ENCODE results near the gene NCK2. TPM values are rescaled to one million over a fixed set of nuclear protein-coding genes. Genes with fewer than 3 reads are reported as not detected.
A peak's percentile ranks its signal among the peaks of the same experiment; 100 is the strongest.

Gene NCK2
- total and polyA plus RNA-seq, 2 experiments from 2014 or later: 72.6 to 100 TPM

DNA sequence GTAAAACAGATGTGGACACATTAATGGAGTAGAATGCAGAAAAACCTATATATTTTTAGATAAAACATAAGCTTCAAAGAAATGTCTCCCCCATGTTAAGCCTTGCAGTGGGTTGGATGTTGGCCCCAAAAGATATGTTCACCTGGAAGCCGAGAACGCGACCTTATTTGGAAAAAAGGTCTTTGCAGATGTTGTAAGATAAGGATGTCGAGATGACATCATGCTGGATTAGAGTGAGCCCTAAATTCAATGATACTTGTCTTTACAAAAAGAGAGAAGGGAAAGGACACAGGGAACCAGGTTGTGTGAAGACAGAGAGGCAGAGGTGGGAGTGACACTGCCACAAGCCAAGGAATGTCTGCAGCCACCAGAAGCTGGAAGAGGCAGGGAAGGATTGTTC lies 3.1 kb upstream of the NCK2 start:
- TF ChIP-seq EZH2 (IDR thresholded peaks at IDR 0.05; ENCODE audit: borderline replicate concordance): no peak
- no peak for TF ChIP-seq CTCF (IDR thresholded peaks at IDR 0.05; ENCODE audit: poor library complexity)
- TF ChIP-seq EZH2phosphoT487 (IDR thresholded peaks at IDR 0.05; ENCODE audit: low read depth, severe bottlenecking, unreplicated experiment): no peak
- DNase-seq (ENCODE audit: low spot score): no peak
- 96% methylated on average over 4 of the region's 4 CpGs for WGBS (ENCODE audit: low lambda C conversion rate, missing lambda C conversion rate)

GRCh38 chr2:105744091-105744908 lies 412 bp upstream of the NCK2 start:
- Histone ChIP-seq H3K4me3 (peak overlapping the region; percentile 87), H3K79me2 (peaks cover 43% of the 10 kb centered on the region), H3K27ac (peak overlapping the region; percentile 98), H3K36me3 (replicated peaks; ENCODE audit: insufficient read depth, low read depth) (no peaks in the 10 kb centered on the region), H3K4me2 (peak overlapping the region; percentile 90), H4K20me1 (ENCODE audit: insufficient read depth, poor library complexity, severe bottlenecking) (peaks cover 36% of the 10 kb centered on the region), H3K27me3 (no peaks in the 10 kb centered on the region), H3K4me1 (ENCODE audit: insufficient read depth) (peaks cover 28% of the 10 kb centered on the region), H3K9me2 (replicated peaks; ENCODE audit: insufficient read depth) (no peaks in the 10 kb centered on the region), H3K9me3 (ENCODE audit: low read depth) (no peaks in the 10 kb centered on the region), H2AFZ (peak overlapping the region; percentile 53)
- DNase-seq (ENCODE audit: low spot score): peak; percentile 89
- WGBS (ENCODE audit: low lambda C conversion rate, missing lambda C conversion rate): 6% methylated on average over 29 of the region's 75 CpGs
- TF ChIP-seq EZH2phosphoT487 (IDR thresholded peaks at IDR 0.05; ENCODE audit: low read depth, severe bottlenecking, unreplicated experiment) (no peak), EZH2 (IDR thresholded peaks at IDR 0.05; ENCODE audit: borderline replicate concordance) (no peak), CTCF (IDR thresholded peaks at IDR 0.05; ENCODE audit: poor library complexity) (no peak)

More for the DNA sequence above, 3.1 kb upstream of the NCK2 start:
- Histone ChIP-seq H3K4me3 (no peak overlapping the region), H3K79me2 (peaks cover 16% of the 10 kb centered on the region), H3K9me2 (replicated peaks; ENCODE audit: insufficient read depth) (no peaks in the 10 kb centered on the region), H2AFZ (no peak overlapping the region), H3K9me3 (ENCODE audit: low read depth) (no peaks in the 10 kb centered on the region), H4K20me1 (ENCODE audit: insufficient read depth, poor library complexity, severe bottlenecking) (peaks cover 11% of the 10 kb centered on the region), H3K4me2 (no peak overlapping the region), H3K27ac (no peak overlapping the region), H3K4me1 (ENCODE audit: insufficient read depth) (peaks cover 10% of the 10 kb centered on the region), H3K36me3 (replicated peaks; ENCODE audit: insufficient read depth, low read depth) (no peaks in the 10 kb centered on the region), H3K27me3 (no peaks in the 10 kb centered on the region)

- TF ChIP-seq EZH2phosphoT487 (IDR thresholded peaks at IDR 0.05; ENCODE audit: low read depth, severe bottlenecking, unreplicated experiment) (no peak), CTCF (IDR thresholded peaks at IDR 0.05; ENCODE audit: poor library complexity) (no peak), EZH2 (IDR thresholded peaks at IDR 0.05; ENCODE audit: borderline replicate concordance) (no peak)
- peak; percentile 86 for DNase-seq (ENCODE audit: low spot score)
- Histone ChIP-seq H3K27ac (peak overlapping the region; percentile 96), H3K9me2 (replicated peaks; ENCODE audit: insufficient read depth) (no peaks in the 10 kb centered on the region), H2AFZ (no peak overlapping the region), H3K4me1 (ENCODE audit: insufficient read depth) (peaks cover 28% of the 10 kb centered on the region), H3K79me2 (peaks cover 64% of the 10 kb centered on the region), H3K4me2 (peak overlapping the region; percentile 90), H4K20me1 (ENCODE audit: insufficient read depth, poor library complexity, severe bottlenecking) (peaks cover 54% of the 10 kb centered on the region), H3K27me3 (no peaks in the 10 kb centered on the region), H3K9me3 (ENCODE audit: low read depth) (no peaks in the 10 kb centered on the region), H3K4me3 (peak overlapping the region; percentile 87), H3K36me3 (replicated peaks; ENCODE audit: insufficient read depth, low read depth) (no peaks in the 10 kb centered on the region)
- WGBS (ENCODE audit: low lambda C conversion rate, missing lambda C conversion rate): 38% methylated on average over 23 of the region's 23 CpGs
Observed at GRCh38 chr2:105746177-105747080, 1.7 kb downstream of the NCK2 start.
